NCI-H748 treated with DMSO at 0.1 percent for 48 hours (cell line): ENCODE data around the gene ISOC1.
A peak's percentile ranks its signal among the peaks of the same experiment; 100 is the strongest.

ENCODE experiments used
- DNase-seq: peaks from one replicate; lab custom pipeline; 2025; lab: John Stamatoyannopoulos, UW

ISOC1 gene

DNA sequence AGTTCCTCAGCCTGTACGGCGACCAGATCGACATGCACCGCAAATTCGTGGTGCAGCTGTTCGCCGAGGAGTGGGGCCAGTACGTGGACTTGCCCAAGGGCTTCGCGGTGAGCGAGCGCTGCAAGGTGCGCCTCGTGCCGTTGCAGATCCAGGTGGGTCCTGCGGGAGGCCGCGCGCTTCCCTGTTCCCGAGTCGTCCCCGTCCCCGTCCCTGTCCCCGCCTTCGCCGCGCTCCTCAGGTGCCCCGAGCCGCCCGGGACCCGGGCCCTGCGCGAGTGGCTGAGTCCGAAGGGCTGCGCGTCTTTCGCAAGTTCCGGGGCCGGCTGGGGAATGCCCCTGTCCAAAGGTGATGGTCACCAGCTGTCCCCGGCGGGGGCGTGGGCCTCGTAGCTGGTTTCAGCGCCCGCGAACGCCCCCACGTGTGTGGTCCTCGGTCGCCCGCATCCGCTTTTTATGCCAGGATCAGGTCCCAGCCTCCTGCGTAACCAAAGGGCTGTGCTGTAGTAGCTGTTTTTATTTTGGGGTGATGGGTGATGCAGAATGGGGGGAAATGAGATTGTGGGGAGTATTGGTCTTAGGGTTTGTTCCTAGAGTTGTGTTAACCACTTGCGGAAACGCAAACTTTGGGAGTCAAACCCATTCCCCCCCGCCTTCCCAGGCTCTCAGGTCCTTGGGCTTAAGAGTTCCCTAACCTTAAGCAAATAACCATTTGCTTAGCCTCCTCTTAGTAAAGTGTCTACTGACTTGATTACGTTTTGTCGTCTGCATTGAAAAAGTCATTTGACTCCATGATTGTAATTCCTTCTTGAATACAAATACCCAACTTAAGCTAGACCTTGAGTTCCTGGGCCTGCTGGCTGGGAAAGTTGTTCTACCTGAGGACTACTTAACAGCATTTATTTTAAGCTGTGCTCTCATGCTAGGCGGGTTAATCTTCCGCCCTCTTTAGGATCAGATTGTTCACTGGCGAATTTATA is 663 bp downstream of the ISOC1 start:
- DNase-seq: peak; percentile 60

DNA sequence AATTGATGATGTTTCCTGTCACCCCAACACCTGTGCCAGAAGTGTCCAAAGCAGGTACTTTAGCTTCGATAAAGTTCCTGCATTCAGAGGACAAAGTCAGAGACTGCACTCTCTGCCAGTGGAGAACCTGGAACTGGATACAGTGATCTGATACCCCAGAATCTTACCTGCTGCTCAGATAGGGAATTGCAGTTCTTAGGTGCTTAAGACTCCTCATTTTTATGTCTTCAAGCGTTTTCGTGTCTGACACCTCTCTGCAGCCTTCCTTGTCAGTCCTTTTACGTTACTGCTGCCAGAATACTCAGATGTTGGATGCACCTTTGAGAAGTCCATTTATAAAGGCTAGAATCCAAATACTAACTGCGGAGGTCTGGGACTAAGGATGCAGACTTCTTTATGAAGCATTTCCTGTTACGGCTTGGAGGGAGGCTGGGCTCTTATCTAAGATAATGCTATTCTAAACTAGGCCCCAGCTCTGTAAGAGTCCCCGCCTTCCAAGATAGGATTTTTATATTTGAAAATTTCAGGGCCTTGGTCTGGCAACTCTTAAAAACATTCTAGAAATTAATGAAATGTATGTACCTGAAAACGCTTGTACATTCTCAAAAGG is 1.9 kb downstream of the ISOC1 start:
- DNase-seq: no peak

DNA sequence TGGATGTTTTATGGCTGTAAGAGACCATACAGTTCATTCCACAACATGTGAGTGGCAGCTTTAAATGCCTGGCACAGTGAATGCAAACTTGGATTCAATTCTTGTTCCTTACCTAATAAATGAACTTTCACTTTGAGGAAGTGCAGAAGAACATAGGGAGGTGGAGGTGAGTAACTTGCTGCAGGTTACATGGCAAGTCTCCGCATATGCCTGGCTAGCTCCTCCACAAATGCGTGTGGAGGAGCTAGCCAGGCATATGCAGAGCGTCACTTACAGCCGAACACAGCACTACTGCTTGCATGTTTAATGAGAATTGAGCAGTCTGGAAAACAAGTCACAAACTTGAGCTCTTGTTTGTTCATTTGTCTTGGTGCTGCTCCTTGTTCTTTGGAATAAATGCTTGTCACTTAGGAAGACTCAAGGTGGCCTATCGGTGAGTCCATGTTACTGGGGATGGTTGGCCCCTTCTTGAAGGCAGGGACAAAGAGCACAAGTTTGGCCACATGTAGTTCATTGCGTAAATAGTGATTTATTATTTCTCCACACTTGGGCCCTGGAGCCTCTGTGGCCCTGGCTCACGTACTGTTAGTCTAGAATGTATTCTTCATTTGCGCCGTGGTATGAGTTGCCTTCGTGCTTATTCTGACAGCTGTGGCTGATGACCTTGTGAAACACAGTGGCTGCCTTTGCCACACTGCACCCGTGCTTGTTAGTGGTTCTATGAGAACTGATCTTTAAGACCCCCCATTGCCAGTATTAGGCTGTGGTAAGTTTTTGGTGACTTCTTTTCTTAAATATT is 3.1 kb downstream of the ISOC1 start:
- DNase-seq: no peak

DNA sequence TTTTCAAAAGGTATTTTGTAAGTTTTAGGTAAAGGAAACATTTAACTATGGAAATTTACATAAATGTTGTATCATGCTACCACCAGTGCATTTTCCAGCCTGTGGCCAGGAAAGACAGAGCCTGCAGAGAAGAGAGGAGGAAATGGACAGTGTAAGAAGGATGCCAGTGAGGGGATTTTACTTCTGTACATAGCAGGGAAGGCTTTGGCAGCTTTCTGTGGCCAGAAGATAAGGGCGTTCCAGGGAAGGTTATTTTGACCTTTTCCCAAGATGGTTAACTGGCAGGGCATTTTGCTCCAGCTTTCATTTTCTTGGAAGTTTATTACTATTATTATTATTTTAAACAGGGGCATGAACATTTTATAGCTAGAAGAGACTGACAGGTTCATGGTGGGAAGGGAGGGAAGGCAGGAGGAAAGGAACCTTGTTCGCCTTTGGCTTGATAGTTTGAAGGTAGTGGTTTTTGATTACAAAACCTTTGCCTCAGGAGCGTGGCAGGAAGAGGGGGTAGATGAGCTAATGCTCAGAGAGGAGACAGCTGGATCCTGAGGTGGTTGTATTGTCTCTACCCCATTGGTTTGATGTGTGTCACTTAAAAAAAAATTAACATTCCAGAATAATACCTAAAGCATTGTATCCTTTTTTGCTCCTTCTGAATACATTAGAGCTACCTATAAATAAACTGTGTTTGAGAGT is 4.1 kb downstream of the ISOC1 start:
- no peak for DNase-seq

DNA sequence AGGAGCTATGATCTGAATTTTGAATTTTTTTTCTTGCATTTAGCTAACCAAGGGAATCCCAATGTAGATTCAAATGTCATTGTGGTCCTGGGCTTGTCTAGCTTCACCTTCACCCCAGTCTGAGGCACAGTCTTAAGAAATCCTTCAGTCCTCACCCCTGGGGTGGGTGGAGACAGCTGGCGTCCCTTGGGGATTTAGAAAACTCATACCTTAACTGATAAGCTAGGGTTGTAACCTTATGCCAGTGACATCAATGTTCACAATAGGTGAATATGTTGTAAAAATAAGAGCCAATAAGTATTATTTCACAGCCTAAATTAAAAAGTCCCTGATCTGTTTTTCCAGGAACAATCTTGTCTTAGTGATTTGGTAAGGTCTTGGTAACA is 4.6 kb downstream of the ISOC1 start:
- no peak for DNase-seq

DNA sequence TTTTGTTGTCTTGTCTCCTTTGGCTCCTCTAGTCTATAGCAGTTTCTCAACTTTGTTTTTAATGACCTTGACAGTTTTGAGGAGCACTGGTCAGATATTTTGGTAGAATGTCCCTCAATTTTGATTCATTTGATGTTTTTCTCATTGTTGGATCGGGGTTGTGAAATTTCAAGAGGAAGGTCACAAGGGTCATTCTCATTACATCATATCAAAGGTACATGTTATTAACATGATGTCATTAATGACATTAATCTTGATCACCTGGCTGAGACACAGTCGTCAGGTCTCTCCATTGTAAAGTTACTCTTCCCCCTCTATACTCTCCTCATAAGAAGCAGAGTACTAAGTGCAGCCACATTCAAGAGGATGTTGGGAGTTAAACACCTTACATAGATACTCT is 7.2 kb downstream of the ISOC1 start:
- no peak for DNase-seq

DNA sequence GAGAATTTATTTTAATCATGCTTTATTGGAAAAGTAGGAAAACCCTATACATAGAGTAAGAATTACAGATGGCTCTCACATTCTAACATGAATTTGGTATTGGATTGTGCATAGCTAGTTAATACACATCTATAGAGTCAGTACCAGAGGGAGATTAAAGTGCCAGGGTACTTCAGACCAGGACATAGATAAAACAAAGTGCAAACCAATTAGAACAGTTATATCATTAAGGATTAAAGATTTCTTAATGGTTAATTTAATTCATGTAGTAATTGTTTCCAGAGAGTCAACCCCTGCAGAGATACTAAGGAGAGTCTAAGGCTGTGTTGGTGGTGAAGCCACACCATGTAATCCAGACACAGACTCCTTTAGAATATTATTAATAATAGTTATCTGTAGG is 8.8 kb downstream of the ISOC1 start:
- DNase-seq: no peak

DNA sequence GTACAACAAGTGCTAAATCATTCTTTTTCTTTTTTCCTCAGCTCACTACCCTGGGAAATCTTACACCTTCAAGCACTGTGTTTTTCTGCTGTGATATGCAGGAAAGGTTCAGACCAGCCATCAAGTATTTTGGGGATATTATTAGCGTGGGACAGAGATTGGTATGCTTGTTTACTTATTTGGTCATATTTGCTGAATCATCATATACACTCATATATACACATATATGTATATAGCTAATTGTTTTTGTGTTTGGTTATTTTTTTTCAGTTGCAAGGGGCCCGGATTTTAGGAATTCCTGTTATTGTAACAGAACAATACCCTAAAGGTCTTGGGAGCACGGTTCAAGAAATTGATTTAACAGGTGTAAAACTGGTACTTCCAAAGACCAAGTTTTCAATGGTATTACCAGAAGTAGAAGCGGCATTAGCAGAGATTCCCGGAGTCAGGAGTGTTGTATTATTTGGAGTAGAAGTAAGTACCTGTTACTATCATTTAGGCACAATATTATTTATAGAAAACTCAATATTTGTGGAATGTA is 10.4 kb downstream of the ISOC1 start:
- DNase-seq: no peak

DNA sequence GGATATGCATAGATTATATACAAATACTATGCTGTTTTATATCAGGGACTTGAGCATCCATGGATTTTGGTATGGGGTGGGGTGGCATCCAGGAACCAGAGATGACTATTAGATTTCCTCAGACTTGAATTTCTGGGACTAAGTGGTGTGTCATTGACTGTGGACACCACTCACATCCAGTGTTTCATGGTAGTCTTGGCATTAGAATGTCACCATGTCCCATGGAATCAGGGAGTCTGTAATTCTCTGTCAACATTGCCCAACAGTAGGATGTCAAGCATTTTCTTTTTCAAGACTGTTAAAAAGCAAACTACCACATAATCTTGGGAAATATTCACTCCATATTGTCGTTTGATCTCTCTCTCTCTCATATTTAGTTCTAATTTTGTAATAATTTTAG is 13.1 kb downstream of the ISOC1 start:
- no peak for DNase-seq

DNA sequence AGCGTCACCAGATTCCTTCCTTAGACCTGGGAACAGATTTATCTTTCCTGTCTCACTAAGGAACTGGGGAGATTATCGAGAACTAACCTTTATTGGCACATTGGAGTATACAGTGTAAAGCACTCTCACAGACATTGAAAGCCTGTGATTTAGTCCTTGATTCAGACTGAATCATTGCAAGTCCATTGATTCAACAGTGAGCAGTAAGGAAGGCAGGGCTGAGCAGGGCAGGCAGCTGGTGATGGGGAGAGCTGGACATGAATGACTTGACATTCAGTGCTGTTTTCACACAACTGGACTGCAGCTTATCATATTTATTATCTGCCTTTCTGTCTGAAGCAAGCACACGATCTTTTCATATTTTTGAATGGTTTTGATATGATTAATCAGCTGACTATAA is 16.2 kb downstream of the ISOC1 start:
- DNase-seq: no peak

DNA sequence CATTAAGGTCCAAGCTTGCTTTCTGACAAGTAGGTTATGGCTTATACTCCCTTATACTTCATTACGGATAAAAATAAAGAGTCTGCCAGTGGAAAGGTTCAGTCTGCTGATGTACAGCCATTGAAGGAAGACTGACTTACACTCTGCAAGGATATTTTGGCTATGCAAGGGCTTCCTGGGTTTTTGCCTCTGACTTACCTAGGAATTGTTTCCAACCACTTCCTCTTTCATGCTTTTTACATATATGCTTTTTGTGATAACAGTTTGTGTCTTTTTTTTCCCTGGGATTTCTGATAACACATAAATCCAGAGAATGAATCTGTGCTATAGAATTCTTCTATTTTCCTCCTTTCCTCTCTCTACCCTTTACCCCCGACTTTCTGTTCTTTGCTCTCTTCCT is 16.8 kb downstream of the ISOC1 start:
- no peak for DNase-seq

DNA sequence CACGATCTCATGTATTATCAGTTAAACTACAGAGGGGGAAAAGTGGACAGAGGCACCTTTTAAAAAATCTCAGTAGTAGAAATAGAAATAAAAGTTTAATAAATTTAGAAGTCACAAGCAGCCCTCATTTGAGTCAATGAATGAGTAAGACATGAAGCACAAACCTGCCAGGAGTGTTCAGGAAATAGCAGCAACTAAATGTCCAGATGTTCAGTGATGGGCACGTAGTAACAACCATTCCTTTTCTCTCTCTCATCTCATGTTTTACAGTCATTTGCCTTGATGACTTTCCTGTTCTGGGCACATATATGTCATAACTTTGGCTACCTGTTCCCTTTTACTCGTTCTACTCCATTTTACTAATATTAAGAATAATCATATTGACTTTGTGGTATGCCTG is 17.7 kb downstream of the ISOC1 start:
- no peak for DNase-seq

DNA sequence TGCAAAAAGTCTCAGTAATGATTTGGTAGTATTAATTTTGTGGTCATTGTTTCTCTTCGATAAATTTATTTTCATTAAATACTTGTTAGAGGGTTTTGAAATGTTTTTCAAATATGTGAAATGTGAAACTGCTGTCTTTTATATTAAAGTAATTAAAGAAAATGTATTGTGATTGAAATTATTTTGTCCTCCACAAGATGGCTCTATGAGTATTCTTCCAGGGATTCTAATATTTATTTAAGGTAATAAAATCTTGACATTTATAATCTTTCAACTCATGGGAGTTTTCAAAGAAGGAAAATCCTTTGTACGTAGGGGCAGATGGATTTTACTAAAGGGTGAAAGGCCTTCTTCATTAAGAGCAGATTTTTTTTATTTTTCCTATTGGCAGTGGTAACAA is 19.3 kb downstream of the ISOC1 start:
- no peak for DNase-seq

DNA sequence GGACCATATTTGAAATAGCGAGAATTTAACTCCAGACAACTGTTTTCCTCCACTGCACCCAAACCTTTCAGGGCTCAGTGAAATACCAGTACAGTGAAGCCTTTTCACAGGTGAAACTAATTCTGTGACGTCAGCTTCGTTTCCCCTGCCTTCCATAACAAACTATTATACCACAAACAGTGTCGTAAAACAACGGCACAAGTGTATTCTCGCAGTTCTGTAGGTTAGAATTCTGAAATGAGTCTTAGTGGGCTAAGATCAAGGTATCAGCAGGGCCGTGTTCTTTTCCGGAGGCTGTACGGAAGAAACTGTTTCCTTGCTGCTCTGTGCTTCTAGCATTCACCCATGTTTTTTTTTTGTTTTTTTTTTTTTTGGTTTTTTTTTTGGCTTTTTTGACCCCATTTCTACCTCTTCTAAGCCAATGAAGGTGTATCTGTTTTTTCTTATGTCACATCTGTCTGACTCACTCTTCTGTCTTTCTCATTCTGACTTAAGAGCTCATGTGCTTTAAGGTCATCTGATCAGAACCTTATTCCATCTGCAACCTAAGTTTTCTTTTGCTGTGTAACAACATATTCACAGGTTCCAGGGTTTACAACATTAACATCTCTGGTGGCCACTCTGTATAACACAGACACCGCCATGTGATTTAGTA is 20.1 kb downstream of the ISOC1 start:
- no peak for DNase-seq

DNA sequence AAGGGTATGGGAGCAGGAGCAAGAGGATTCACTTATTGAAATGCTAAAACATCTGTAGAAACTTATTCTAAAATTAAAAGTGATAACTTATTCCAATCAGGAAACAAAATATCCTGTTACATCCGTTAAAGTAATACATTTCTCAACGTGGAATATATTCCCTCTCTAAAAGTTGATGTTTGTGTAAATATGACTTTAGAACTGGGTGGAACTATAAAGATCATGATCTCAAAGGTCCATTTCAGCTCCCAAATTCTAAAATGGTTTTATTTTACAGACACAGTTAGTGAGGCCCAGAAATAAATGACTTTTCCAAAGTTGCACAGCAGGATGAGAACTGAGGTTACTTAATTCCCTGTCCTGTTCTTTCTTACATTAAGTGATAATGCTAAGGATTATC is 21.1 kb downstream of the ISOC1 start:
- DNase-seq: no peak

DNA sequence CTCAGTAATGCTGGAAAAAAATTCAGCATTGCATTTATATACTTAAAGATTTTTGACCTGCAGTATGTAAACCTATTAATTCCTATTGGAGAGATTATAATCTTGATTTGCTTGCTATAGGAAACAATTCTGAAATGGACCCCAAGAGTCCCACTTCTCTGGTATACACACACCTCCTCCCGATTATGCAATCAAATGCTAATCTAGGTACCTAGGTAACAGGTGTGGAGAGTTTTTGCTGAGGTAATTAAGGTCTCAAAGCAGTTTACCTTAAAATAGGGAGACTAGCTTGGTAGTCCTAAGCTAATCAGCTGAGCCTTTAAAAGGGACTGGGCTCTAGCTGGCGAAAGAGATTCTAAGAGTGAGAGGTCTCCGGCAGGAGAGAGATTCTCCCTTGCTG is 22.2 kb downstream of the ISOC1 start:
- DNase-seq: no peak

DNA sequence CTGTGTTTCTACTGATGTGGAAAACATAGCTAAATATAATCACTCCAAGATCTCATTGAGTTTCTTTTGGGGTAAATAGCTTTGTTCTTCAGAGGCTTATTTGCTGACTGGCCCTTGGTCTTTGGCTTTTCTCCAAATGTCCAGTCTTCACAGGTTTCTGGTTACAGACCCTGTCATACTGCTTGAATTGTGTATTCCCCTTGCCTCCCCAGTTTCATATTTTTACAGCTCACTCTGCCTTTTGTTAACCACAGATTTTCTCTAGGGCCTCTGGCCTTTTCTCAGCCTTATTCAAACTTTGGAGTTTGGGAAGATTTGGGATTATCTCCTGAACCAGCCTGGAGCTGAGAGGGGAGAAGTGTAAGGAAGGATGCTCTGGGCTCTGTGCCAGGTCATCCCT is 23.9 kb downstream of the ISOC1 start:
- DNase-seq: no peak

DNA sequence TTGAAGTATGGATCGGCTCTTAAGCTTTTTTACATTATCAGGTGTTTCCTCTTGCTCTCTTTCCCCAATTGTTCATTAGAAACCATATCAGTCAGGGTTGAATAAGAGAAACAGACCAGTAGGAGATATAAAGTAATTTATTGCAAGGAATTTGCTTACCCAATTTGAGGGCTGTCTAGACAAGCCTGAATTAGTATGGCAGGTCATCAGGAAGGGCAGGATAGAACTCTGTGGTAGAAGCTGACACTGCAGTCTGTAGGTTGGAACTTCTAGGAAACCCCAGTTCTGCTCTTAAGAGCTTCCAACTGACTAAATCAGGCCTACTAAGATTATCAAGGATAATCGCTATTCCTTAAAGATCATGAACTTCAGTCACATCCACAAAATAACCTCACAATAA is 24.3 kb downstream of the ISOC1 start:
- no peak for DNase-seq

DNA sequence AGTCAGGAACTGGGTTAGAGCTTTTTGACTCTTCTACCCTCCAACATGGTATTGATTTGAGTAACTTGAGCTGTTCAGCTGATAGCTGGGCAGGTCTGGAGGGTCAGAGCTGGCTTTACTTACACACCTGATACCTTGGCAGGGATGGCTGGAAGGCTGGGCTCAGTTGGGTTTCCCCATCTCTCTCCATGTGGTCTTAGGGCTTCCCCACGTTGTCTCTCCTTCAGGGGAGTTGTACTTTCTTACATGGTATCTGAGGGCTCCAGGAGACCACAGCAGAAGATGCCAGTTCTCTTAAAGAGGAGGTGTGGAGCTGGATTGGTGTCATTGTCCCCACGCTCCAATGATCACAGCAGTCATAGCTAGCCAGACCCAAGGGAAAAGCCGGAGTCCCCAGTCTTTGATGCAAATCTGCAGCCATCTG is 25.6 kb downstream of the ISOC1 start:
- no peak for DNase-seq

DNA sequence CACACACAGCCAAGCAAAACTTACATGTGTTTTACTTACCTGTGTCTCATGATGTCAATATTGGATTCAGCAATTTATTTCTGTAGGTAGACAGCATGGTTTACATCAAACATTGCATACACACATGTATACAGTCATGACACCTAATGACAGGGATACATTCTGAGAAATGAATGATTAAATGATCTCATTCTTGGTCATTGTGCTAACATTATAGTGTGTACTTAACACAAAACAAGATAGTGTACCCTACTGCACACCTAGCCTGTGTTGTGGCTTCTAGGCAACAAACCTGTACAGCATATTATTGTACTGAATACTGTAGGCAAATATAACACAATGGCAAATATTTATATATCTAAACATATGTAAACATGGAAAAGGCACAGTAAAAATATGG is 28.0 kb downstream of the ISOC1 start:
- no peak for DNase-seq

DNA sequence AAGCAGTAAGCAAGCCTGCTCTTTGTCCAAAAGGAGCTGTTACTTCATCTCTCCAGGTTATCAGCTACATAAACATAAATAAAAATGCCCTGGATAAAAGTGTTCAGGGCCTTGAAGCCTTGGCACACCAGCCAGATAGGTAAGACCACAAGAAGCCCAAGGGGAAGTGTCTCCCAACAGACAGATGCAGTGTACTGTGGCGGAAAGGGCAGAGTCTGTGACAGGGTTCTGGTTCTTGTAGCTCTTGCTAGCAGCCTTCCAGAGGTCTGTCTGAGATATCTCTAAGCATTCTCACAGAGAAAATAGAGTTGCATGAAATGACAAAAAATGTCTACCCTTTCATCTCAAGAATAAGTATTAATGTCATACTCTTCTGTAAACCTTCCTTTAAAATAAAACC is 30.1 kb downstream of the ISOC1 start:
- DNase-seq: no peak
